ENCODE data around the gene COL26A1.

DNA sequence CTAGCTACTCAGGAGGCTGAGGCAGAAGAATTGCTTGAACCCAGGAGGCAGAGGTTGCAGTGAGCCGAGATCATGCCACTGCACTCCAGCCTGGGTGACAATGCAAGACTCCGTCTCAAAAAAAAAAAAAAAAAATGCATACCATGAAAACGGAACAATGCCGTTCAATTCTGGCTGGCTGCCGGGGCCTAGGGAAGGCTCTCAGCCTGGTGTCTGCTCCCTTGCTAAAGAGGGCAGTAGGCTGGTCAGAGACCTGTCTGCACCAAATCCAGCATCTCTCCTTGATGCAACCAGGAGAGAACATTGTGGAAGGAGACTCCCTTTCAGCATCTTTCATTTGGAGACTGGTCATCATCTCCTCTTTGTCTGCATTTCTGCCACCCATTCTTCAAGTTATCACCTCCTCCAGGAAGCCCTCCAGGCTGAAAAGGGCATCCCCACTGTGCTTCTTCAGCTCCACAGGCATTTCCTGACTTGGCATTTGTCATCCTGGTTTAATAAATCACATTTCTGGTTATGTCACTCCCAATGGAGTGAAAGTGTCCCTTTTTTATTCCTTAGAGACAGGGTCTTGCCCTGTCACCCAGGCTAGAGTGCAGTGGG, 241.8 kb downstream of the COL26A1 start:
- TF ChIP-seq CTCF (IDR thresholded peaks at IDR 0.05; ENCODE audit: poor library complexity) (no peak), EZH2phosphoT487 (IDR thresholded peaks at IDR 0.05; ENCODE audit: low read depth, severe bottlenecking, unreplicated experiment) (no peak), EZH2 (IDR thresholded peaks at IDR 0.05; ENCODE audit: borderline replicate concordance) (no peak)
